Fibroblast of lung (primary cell): ENCODE measurements around the gene GARIN5A.

Source experiments
- EZH2 ChIP-seq: IDR thresholded peaks from 2 replicates; pipeline ENCODE4 v1.5.1; 2012; ENCODE audit warnings: low read length, control low read depth, mild to moderate bottlenecking; ENCODE audit errors: missing control alignments
- TF ChIP-seq, protein P1 (sequence below), 2 donors: IDR thresholded peaks in 1 of 2; conservative IDR thresholded peaks in 1 of 2; 1 replicate in 1 of 2; 2 replicates in 1 of 2; pipeline ENCODE4 v1.5.1; 2011 to 2012; ENCODE audit warnings: low read length in 2 of 2, control low read depth in 1 of 2, inconsistent platforms in 1 of 2, low read depth in 1 of 2, mild to moderate bottlenecking in 1 of 2

DNA sequence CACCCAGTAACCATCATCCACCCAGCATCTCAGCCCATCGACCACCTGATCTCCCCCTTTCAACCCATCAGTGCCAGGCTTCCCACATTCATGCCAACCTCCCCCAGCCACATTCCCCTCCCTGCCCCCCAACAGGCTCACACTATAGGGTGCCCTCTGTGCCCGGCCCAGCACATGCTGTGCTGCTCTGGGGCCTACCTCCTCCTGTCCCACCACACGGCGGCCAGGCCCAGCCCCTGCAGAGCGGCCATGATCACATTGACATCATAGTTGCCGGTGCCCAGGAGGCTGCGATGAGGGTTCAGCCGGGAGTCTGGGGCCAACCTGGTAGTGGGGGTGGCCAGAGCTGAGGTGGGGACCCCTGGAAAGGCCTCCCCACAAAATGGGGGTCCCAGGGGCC is 30.7 kb upstream of the GARIN5A start:
- TF ChIP-seq, protein P1, sequence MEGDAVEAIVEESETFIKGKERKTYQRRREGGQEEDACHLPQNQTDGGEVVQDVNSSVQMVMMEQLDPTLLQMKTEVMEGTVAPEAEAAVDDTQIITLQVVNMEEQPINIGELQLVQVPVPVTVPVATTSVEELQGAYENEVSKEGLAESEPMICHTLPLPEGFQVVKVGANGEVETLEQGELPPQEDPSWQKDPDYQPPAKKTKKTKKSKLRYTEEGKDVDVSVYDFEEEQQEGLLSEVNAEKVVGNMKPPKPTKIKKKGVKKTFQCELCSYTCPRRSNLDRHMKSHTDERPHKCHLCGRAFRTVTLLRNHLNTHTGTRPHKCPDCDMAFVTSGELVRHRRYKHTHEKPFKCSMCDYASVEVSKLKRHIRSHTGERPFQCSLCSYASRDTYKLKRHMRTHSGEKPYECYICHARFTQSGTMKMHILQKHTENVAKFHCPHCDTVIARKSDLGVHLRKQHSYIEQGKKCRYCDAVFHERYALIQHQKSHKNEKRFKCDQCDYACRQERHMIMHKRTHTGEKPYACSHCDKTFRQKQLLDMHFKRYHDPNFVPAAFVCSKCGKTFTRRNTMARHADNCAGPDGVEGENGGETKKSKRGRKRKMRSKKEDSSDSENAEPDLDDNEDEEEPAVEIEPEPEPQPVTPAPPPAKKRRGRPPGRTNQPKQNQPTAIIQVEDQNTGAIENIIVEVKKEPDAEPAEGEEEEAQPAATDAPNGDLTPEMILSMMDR (conservative IDR thresholded peaks at IDR 0.05 in 1 of 2, IDR thresholded peaks at IDR 0.05 in 1 of 2; ENCODE audit: low read depth in 1 of 2, low read length in 2 of 2) = no peak
- no peak for TF ChIP-seq EZH2
